T-cell (primary cell): ENCODE measurements around the gene CRTC3. TPM values are rescaled to one million over a fixed set of nuclear protein-coding genes. Genes with fewer than 3 reads are reported as not detected.

Source experiments
- ATAC-seq, 4 experiments: fragments of 200-7000 bp in 3 of 4; fragments of 150-1000 bp in 1 of 4; cut with Tn5 transposase; replicated peaks in 1 of 4; 1 replicate in 3 of 4; 2 replicates in 1 of 4; pipeline ENCODE4 v1.10.0; 2021; ENCODE audit warnings: moderate library complexity in 3 of 4, mild to moderate bottlenecking in 2 of 4, moderate number of reproducible peaks in 1 of 4
- CTCF ChIA-PET, 2 donors: fragments of 300-600 bp; sonication (Branson Sonifier 250); formaldehyde crosslinking; loops; one replicate each; lab custom pipeline; 2022; ENCODE audit warnings: antibody characterized with exemption in 2 of 2; lab: Charles Lee
- POLR2A ChIA-PET, 2 donors: fragments of 300-600 bp; sonication (Branson Sonifier 250); formaldehyde crosslinking; loops; one replicate each; lab custom pipeline; 2022; ENCODE audit warnings: antibody characterized with exemption in 2 of 2; lab: Charles Lee
- DNase-seq, 35 experiments: peaks; one replicate each; pipeline versions ENCODE4 v3.0.0 to v3.0.0-alpha.2; 2013 to 2023
- H3K27ac ChIP-seq: one replicate; pipeline ENCODE4 v1.5.1; 2013; ENCODE audit warnings: low read length
- H3K27me3 ChIP-seq, 2 experiments: replicated peaks in 1 of 2; 1 replicate in 1 of 2; 2 replicates in 1 of 2; pipeline versions ENCODE4 v1.6.1 to v1.7.0; 2013; ENCODE audit warnings: low read length in 1 of 2, mixed read lengths in 1 of 2; ENCODE audit not compliant: control insufficient read depth in 2 of 2, insufficient read depth in 2 of 2; ENCODE audit errors: extremely low read depth in 1 of 2
- H3K36me3 ChIP-seq, 2 donors: 1 replicate in 1 of 2; 2 replicates in 1 of 2; pipeline versions ENCODE4 v1.6.1 to v1.7.0; 2013; ENCODE audit warnings: low read length in 1 of 2; ENCODE audit not compliant: control insufficient read depth in 2 of 2, insufficient read depth in 1 of 2; ENCODE audit errors: extremely low read depth in 1 of 2
- H3K4me1 ChIP-seq, 2 experiments: 1 replicate in 1 of 2; 2 replicates in 1 of 2; pipeline versions ENCODE4 v1.6.1 to v1.7.0; 2013; ENCODE audit warnings: low read length in 2 of 2, mixed read lengths in 1 of 2; ENCODE audit not compliant: insufficient read depth in 2 of 2, control insufficient read depth in 1 of 2; ENCODE audit errors: extremely low read depth in 1 of 2
- H3K4me3 ChIP-seq, 2 donors: 1 replicate in 1 of 2; 2 replicates in 1 of 2; pipeline versions ENCODE4 v1.5.1 to v1.7.0; 2013; ENCODE audit warnings: mild to moderate bottlenecking in 2 of 2, low read length in 1 of 2, moderate library complexity in 1 of 2; ENCODE audit not compliant: control insufficient read depth in 1 of 2; ENCODE audit errors: extremely low read depth in 1 of 2
- H3K9me3 ChIP-seq: 2 replicates; pipeline ENCODE4 v1.7.0; 2013
- H3K27ac Mint-ChIP-seq, 2 donors: one replicate each; pipeline ENCODE4 v1.8.0; 2020 to 2021; ENCODE audit warnings: mild to moderate bottlenecking in 2 of 2, mixed read lengths in 2 of 2
- H3K27me3 Mint-ChIP-seq, 2 donors: one replicate each; pipeline ENCODE4 v1.8.0; 2021 to 2022; ENCODE audit warnings: mixed read lengths in 2 of 2
- H3K36me3 Mint-ChIP-seq: one replicate; pipeline ENCODE4 v1.8.0; 2021; ENCODE audit warnings: mixed read lengths
- H3K4me1 Mint-ChIP-seq, 3 donors: one replicate each; pipeline ENCODE4 v1.8.0; 2020 to 2022; ENCODE audit warnings: mixed read lengths in 3 of 3, mild to moderate bottlenecking in 1 of 3
- H3K4me3 Mint-ChIP-seq, 3 donors: one replicate each; pipeline ENCODE4 v1.8.0; 2020 to 2022; ENCODE audit warnings: mild to moderate bottlenecking in 3 of 3, mixed read lengths in 3 of 3, moderate library complexity in 3 of 3
- H3K9me3 Mint-ChIP-seq, 3 donors: one replicate each; pipeline ENCODE4 v1.8.0; 2020 to 2022; ENCODE audit warnings: mixed read lengths in 3 of 3
- WGBS: methylation state at CpG from one replicate; pipeline ENCODE4 v1.1.5; 2013; ENCODE audit warnings: missing lambda C conversion rate; ENCODE audit not compliant: insufficient coverage; 5-methylcytosine and 5-hydroxymethylcytosine counted together
- total RNA-seq, 35 experiments: library from RNA in 6 of 35; stranded (reverse) in 6 of 35; fragments of 120-200 nt in 1 of 35; gene quantifications; one replicate each; pipeline versions ENCODE4 v1.2.1 to v1.2.4 and lab custom pipeline; 2013 to 2026

Gene CRTC3
- total RNA-seq, 5 donors from 2014 or later (not counting 1 experiment from before 2014, with no cell fraction given) = 88.3 to 119 (median 89.1) TPM

DNA sequence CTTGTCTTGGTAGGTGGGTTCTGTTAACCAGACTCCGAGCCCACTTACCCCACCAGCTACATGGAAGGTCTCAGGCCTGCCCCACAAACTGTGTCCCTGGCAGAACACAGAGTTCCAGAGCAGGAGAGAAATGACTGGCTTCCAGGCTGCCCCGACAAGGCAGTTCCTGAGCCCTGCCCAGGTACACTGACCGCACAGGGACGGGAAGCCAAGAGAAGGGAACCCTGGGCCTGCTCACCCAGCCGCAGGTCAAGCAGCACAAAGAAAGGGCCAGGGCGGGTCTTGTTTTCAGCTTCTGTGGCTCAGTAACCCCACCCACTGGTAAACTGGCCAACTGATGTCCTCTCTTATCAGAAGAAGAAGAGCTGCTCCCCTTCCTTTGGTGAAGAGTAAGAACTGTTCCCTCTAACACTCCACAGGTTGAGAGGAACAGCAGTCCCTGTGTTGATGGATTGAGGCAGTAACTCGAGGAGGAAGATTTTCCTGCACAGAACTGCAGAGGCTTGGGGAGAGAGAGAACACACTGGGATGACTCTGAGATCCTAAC, 68.4 kb downstream of the CRTC3 start:
- Histone ChIP-seq H3K27me3 (no peaks in the 10 kb centered on the region), H3K9me3 (no peaks in the 10 kb centered on the region), H3K4me3 (peak overlapping the region in 1 of 2 donors; percentile 3), H3K27ac (peak overlapping the region; percentile 83), H3K4me1 (peaks cover 61 to 72% of the 10 kb centered on the region in 2 experiments), H3K36me3 (peaks cover 0 to 8% of the 10 kb centered on the region in 2 donors)
- H3K27ac Mint-ChIP-seq = peak overlapping the region; percentile 100
- peaks cover 33% of the 10 kb centered on the region for H3K36me3 Mint-ChIP-seq
- DNase-seq (peak in 2 of 35 experiments; percentile 14 to 22), ATAC-seq (no peak)
- ChIA-PET CTCF (no interaction called here), POLR2A (interaction anchor here in 1 of 2 donors (1.1 kb wide), 1 partner anchor 32 kb away, joined by 3 read pairs; no protein-coding TSS in a partner anchor)
- 65% methylated on average over 4 of the region's 7 CpGs for whole genome bisulfite sequencing
- H3K27me3 Mint-ChIP-seq = no peaks in the 10 kb centered on the region
- H3K4me3 Mint-ChIP-seq = peak overlapping the region; percentile 31 to 64 (median 41)
- peaks cover 83 to 85% (median 85%) of the 10 kb centered on the region in 3 donors for H3K4me1 Mint-ChIP-seq
- H3K9me3 Mint-ChIP-seq = no peaks in the 10 kb centered on the region

GRCh38 chr15:90598679-90599078, 69.0 kb downstream of the CRTC3 start:
- H3K27ac ChIP-seq = peak overlapping the region; percentile 83
- POLR2A ChIA-PET = interaction anchor here in 1 of 2 donors (1.1 kb wide), 1 partner anchor 32 kb away, joined by 3 read pairs; no protein-coding TSS in a partner anchor

DNA sequence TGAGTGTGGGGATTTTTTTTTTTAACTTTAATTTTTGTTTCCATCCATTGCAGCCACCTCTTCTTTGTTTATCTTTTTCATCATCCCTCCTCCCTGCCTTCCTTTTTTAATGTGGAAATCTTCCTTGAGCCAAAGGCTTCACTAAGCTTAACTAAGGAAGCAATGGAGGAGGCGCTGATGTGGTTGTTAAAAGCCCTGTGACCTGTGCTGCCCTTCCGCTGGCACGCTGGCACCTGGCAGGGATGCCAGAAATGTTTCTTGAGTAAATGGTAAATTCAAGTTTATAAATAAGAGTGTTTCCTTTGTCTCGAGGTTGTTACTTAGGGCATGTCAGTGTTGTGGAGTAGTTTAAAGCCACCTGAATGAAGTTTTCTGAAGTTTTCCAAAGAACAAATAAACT, 69.4 kb downstream of the CRTC3 start:
- WGBS = 93% methylated on average over 2 of the region's 4 CpGs
- Histone ChIP-seq H3K36me3 (peaks cover 0 to 8% of the 10 kb centered on the region in 2 donors), H3K27ac (peak overlapping the region; percentile 1), H3K9me3 (no peaks in the 10 kb centered on the region), H3K4me3 (no peak overlapping the region), H3K4me1 (peaks cover 56 to 71% of the 10 kb centered on the region in 2 experiments), H3K27me3 (no peaks in the 10 kb centered on the region)
- peak overlapping the region in 1 of 3 donors; percentile 64 for H3K4me3 Mint-ChIP-seq
- no peaks in the 10 kb centered on the region for H3K27me3 Mint-ChIP-seq
- H3K27ac Mint-ChIP-seq = peak overlapping the region; percentile 100
- ChIA-PET POLR2A (interaction anchor here in 1 of 2 donors (1.1 kb wide), 1 partner anchor 33 kb away, joined by 3 read pairs; no protein-coding TSS in a partner anchor), CTCF (interaction anchor here in 1 of 2 donors (0.6 kb wide), 1 partner anchor 33 kb away, joined by 5 read pairs; no protein-coding TSS in a partner anchor)
- H3K36me3 Mint-ChIP-seq = peaks cover 37% of the 10 kb centered on the region
- H3K9me3 Mint-ChIP-seq = no peaks in the 10 kb centered on the region
- H3K4me1 Mint-ChIP-seq = peaks cover 81 to 84% (median 82%) of the 10 kb centered on the region in 3 donors
- ATAC-seq (no peak), DNase-seq (no peak)

More at GRCh38 chr15:90598679-90599078, 69.0 kb downstream of the CRTC3 start:
- Mint-ChIP-seq H3K9me3 (no peaks in the 10 kb centered on the region), H3K27ac (peak overlapping the region; percentile 100), H3K4me3 (peak overlapping the region in 1 of 3 donors; percentile 64), H3K4me1 (peaks cover 81 to 84% (median 82%) of the 10 kb centered on the region in 3 donors), H3K27me3 (no peaks in the 10 kb centered on the region), H3K36me3 (peaks cover 33% of the 10 kb centered on the region)
- Histone ChIP-seq H3K4me1 (peaks cover 57 to 71% of the 10 kb centered on the region in 2 experiments), H3K4me3 (no peak overlapping the region), H3K27me3 (no peaks in the 10 kb centered on the region), H3K36me3 (peaks cover 0 to 8% of the 10 kb centered on the region in 2 donors), H3K9me3 (no peaks in the 10 kb centered on the region)
- no peak for ATAC-seq
- CTCF ChIA-PET = interaction anchor here in 1 of 2 donors (0.6 kb wide), 1 partner anchor 32 kb away, joined by 5 read pairs; no protein-coding TSS in a partner anchor
- WGBS = 100% methylated on average over 5 of the region's 10 CpGs
- no peak for DNase-seq

- Mint-ChIP-seq H3K4me1 (peaks cover 81 to 83% (median 82%) of the 10 kb centered on the region in 3 donors), H3K9me3 (no peaks in the 10 kb centered on the region), H3K27ac (peak overlapping the region; percentile 100), H3K27me3 (no peaks in the 10 kb centered on the region), H3K36me3 (peaks cover 37% of the 10 kb centered on the region), H3K4me3 (peak overlapping the region in 1 of 3 donors; percentile 64)
- ChIA-PET CTCF (no interaction called here), POLR2A (no interaction called here)
- DNase-seq (no peak), ATAC-seq (peak in 3 of 4 experiments; percentile 28 to 36 (median 31))
- Histone ChIP-seq H3K9me3 (no peaks in the 10 kb centered on the region), H3K4me3 (no peak overlapping the region), H3K4me1 (peaks cover 52 to 67% of the 10 kb centered on the region in 2 experiments), H3K36me3 (peaks cover 0 to 12% of the 10 kb centered on the region in 2 donors), H3K27ac (peak overlapping the region; percentile 1), H3K27me3 (no peaks in the 10 kb centered on the region)
- WGBS = 67% methylated on average over 1 of the region's 6 CpGs
Observed at GRCh38 chr15:90599644-90600043, 69.9 kb downstream of the CRTC3 start.

- H3K36me3 Mint-ChIP-seq = peaks cover 39% of the 10 kb centered on the region
- DNase-seq = no peak
- no peaks in the 10 kb centered on the region for H3K27me3 Mint-ChIP-seq
- ATAC-seq = no peak
- H3K27ac Mint-ChIP-seq = peak overlapping the region; percentile 100
- no peak overlapping the region for H3K4me3 Mint-ChIP-seq
- H3K27ac ChIP-seq = no peak overlapping the region
- WGBS = 98% methylated on average over 7 of the region's 7 CpGs
- H3K4me1 ChIP-seq = peaks cover 39 to 56% of the 10 kb centered on the region in 2 experiments
- ChIA-PET POLR2A (no interaction called here), CTCF (no interaction called here)
- peaks cover 69 to 70% (median 70%) of the 10 kb centered on the region in 3 donors for H3K4me1 Mint-ChIP-seq
- H3K9me3 Mint-ChIP-seq = no peaks in the 10 kb centered on the region
- no peaks in the 10 kb centered on the region for H3K9me3 ChIP-seq
- H3K36me3 ChIP-seq = peaks cover 0 to 12% of the 10 kb centered on the region in 2 donors
- no peaks in the 10 kb centered on the region for H3K27me3 ChIP-seq
- no peak overlapping the region for H3K4me3 ChIP-seq
Observed at GRCh38 chr15:90600954-90601353, 71.2 kb downstream of the CRTC3 start.

GRCh38 chr15:90603893-90604292, 74.2 kb downstream of the CRTC3 start:
- 92% methylated on average over 2 of the region's 4 CpGs for WGBS
- CTCF ChIA-PET = interaction anchor here in 1 of 2 donors (0.9 to 1.6 kb wide), 5 partner anchors 34 to 242 kb away, joined by 3 to 5 read pairs (median 3); no protein-coding TSS in a partner anchor
- Mint-ChIP-seq H3K36me3 (peaks cover 38% of the 10 kb centered on the region), H3K9me3 (no peaks in the 10 kb centered on the region), H3K27me3 (no peaks in the 10 kb centered on the region), H3K4me3 (no peak overlapping the region), H3K4me1 (peaks cover 47 to 53% (median 48%) of the 10 kb centered on the region in 3 donors), H3K27ac (peak overlapping the region; percentile 60 to 73)
- H3K27me3 ChIP-seq = no peaks in the 10 kb centered on the region
- H3K9me3 ChIP-seq = no peaks in the 10 kb centered on the region
- ATAC-seq = peak in 2 of 4 experiments; percentile 52 to 67
- H3K27ac ChIP-seq = no peak overlapping the region
- peak in 31 of 35 experiments; percentile 7 to 64 (median 45) for DNase-seq
- no peak overlapping the region for H3K4me3 ChIP-seq
- POLR2A ChIA-PET = no interaction called here
- H3K36me3 ChIP-seq = peaks cover 4 to 34% of the 10 kb centered on the region in 2 donors
- peaks cover 13 to 28% of the 10 kb centered on the region in 2 experiments for H3K4me1 ChIP-seq
